Heart right ventricle (tissue), 16 donors: Measurements from ENCODE around the gene OCA2. TPM values are rescaled to one million over a fixed set of nuclear protein-coding genes. Genes with fewer than 3 reads are reported as not detected.

Source experiments
- ATAC-seq, 8 donors: fragments of 200-7000 bp; cut with Tn5 transposase; one replicate each; pipeline ENCODE4 v1.9.1; 2020; ENCODE audit warnings: mild to moderate bottlenecking in 8 of 8, moderate library complexity in 8 of 8, moderate number of reproducible peaks in 1 of 8
- DNase-seq, 2 donors: peaks; one replicate each; pipeline ENCODE4 v3.0.0-alpha.2; 2020
- H3K27ac ChIP-seq, 10 donors: fragments of 200-600 bp; sonication (generic) in 2 of 10; one replicate each; pipeline versions ENCODE4 v1.5.0 to v1.8.0; 2020 to 2022; ENCODE audit warnings: mild to moderate bottlenecking in 3 of 10
- H3K27me3 ChIP-seq, 7 donors: fragments of 200-600 bp; one replicate each; pipeline ENCODE4 v1.8.0; 2021 to 2022; ENCODE audit warnings: mild to moderate bottlenecking in 2 of 7
- H3K36me3 ChIP-seq, 9 donors: fragments of 200-600 bp; sonication (generic) in 1 of 9; one replicate each; pipeline versions ENCODE4 v1.5.0 to v1.8.0; 2020 to 2022; ENCODE audit warnings: mild to moderate bottlenecking in 2 of 9
- H3K4me1 ChIP-seq, 9 donors: fragments of 200-600 bp; sonication (generic) in 1 of 9; one replicate each; pipeline versions ENCODE4 v1.5.0 to v1.8.0; 2020 to 2022; ENCODE audit warnings: mild to moderate bottlenecking in 4 of 9
- H3K4me3 ChIP-seq, 10 donors: fragments of 200-600 bp; sonication (generic) in 2 of 10; one replicate each; pipeline versions ENCODE4 v1.5.0 to v1.8.0; 2020 to 2022; ENCODE audit warnings: mild to moderate bottlenecking in 7 of 10, moderate library complexity in 2 of 10
- H3K9me3 ChIP-seq, 11 donors: fragments of 200-600 bp in 10 of 11; sonication (generic) in 2 of 11; one replicate each; pipeline versions ENCODE4 v1.5.0 to v1.8.0; 2013 to 2022; ENCODE audit warnings: mild to moderate bottlenecking in 2 of 11, control low read depth in 1 of 11, moderate library complexity in 1 of 11
- CTCF ChIP-seq, 9 donors: fragments of 200-600 bp; sonication (generic) in 2 of 9; IDR thresholded peaks; one replicate each; pipeline versions ENCODE4 v1.5.0 to v1.8.0; 2021 to 2022; ENCODE audit warnings: antibody characterized with exemption in 9 of 9, mild to moderate bottlenecking in 5 of 9, moderate library complexity in 1 of 9
- WGBS, 2 donors: extraction: QIAGEN DNeasy Blood & Tissue Kit; methylation state at CpG; one replicate each; pipeline ENCODE4 v1.1.7; 2013; ENCODE audit warnings: inconsistent platforms in 1 of 2; 5-methylcytosine and 5-hydroxymethylcytosine counted together
- intact Hi-C, 10 donors: fragments of 100-400 bp; cut with DNase I; formaldehyde crosslinking; loops; one replicate each; pipeline versions ENCODE4 v1.11.1 to v1.14.2; 2022
- polyA plus RNA-seq, 2 donors: library from polyadenylated mRNA; stranded (reverse); fragments of 200-250 nt; gene quantifications; one replicate each; pipeline ENCODE4 v1.2.3, GENCODE V29; 2013
- total RNA-seq, 10 donors: library from RNA; stranded (reverse); fragmentation: NEBNext Ultra II Directional in 3 of 10; extraction: Animal tissue kit (Norgen Biotek cat#: 25700) in 3 of 10; gene quantifications; one replicate each; pipeline versions ENCODE4 v1.2.1 to v1.2.4, GENCODE V29; 2021 to 2023
- donor health status: Arrhythmogenic right ventricular cardiomyopathy.
- donor health status: ischemic (EF 13 %, LVEDD 7.1; RV severe dilation, severe dysfunction).
- donor health status: healthy with polysubstance abuse.
- donor health status: DM: no; HTN: yes; CAD: no.
- donor health status: DM: no; HTN: no; CAD: no.
- donor health status: ischemic (EF 25% LVEDD 6.9; RV normal size, moderate dysfunction).
- donor health status: ischemic (EF 25% LVEDD 5.7; RV mildly dilated, moderate dysfunction).
- donor health status: healthy.
- donor health status: DM: yes; HTN: yes; CAD: no.
- donor health status: Ischemic cardiomyopathy.
- donor health status: ischemic (EF 35%, LVEDD 5.7; RV mildly dilated, moderate dysfunction).
- donor health status: nonischemic (EF 11% LVEDD 7.7; RV severe dilation, severe dysfunction).
- donor health status: DM: yes; HTN: yes; CAD: no.
- donor health status: PGD.
- donor health status: ischemic (EF 29% LVEDD 5.4; RV normal size, mild dysfunction).
- donor health status: nonischemic (EF 23%, LVEDD 6.1; RV moderate dilation, normal function).

OCA2 gene
- total and polyA plus RNA-seq, 12 donors: 0.04 to 0.32 (median 0.17) TPM; not detected in 6

DNA sequence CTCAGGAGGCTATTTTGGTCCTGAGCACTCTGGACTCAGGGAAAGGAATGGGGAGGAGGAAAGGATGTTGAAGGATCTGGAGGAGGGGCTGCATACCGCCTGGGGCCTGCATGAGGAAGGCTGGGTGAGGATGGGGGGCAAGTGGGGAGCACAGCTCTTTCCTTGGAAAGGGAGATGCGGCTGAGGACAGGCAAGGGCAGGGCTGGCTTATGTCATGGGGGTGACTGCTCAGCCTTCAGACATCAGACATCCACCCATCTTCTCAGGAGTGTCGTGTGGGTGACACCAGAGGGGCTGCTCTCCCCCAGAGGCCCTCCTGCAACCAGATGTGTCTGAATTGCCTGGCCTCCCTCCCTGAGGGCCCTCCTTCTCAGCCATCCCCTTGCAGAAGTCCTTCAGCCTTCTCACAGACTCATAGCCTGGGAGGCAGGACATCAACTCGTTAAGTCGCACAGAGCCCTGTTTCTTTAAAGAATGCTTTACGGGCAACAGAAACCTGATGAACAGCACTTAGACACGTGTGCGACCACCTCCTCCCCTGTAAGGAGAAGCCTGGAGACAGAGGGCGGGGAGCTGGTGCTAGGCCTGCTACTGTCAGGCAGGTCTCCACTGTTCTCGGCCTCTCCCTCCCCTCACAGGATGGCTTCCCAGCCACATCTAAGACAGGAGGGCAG, 252.3 kb downstream of the OCA2 start:
- no peak for TF ChIP-seq CTCF (IDR thresholded peaks at IDR 0.05)
- peaks cover 0 to 31% (median 0%) of the 10 kb centered on the region in 11 donors for H3K9me3 ChIP-seq
- intact Hi-C loops: no loop called here
- H3K27me3 ChIP-seq: no peaks in the 10 kb centered on the region
- no peak for DNase-seq
- no peak for ATAC-seq
- H3K4me1 ChIP-seq: no peaks in the 10 kb centered on the region
- WGBS, 2 donors: 67 to 73% methylated on average over 10 of the region's 10 CpGs
- H3K36me3 ChIP-seq: no peaks in the 10 kb centered on the region
- no peak overlapping the region for H3K4me3 ChIP-seq
- H3K27ac ChIP-seq: no peak overlapping the region

GRCh38 chr15:27845535-27846369, 253.4 kb downstream of the OCA2 start:
- Histone ChIP-seq H3K27me3 (no peaks in the 10 kb centered on the region), H3K4me3 (no peak overlapping the region), H3K36me3 (no peaks in the 10 kb centered on the region), H3K9me3 (peaks cover 0 to 25% (median 0%) of the 10 kb centered on the region in 11 donors), H3K27ac (no peak overlapping the region), H3K4me1 (no peaks in the 10 kb centered on the region)
- 85 to 89% methylated on average over 21 of the region's 21 CpGs for WGBS, 2 donors
- TF ChIP-seq CTCF (IDR thresholded peaks at IDR 0.05): no peak
- ATAC-seq: no peak
- intact Hi-C loops: no loop called here
- DNase-seq: no peak

GRCh38 chr15:27844018-27844666, 255.0 kb downstream of the OCA2 start:
- intact Hi-C loops: no loop called here
- Histone ChIP-seq H3K9me3 (peaks cover 0 to 21% (median 0%) of the 10 kb centered on the region in 11 donors), H3K27ac (no peak overlapping the region), H3K27me3 (no peaks in the 10 kb centered on the region), H3K4me3 (no peak overlapping the region), H3K36me3 (no peaks in the 10 kb centered on the region), H3K4me1 (no peaks in the 10 kb centered on the region)
- no peak for DNase-seq
- TF ChIP-seq CTCF (IDR thresholded peaks at IDR 0.05): no peak
- ATAC-seq: no peak
- WGBS, 2 donors: 62 to 81% methylated on average over 13 of the region's 13 CpGs

- H3K36me3 ChIP-seq: no peaks in the 10 kb centered on the region
- no peak overlapping the region for H3K4me3 ChIP-seq
- intact Hi-C loops: no loop called here
- H3K27me3 ChIP-seq: peaks cover 0 to 6% (median 0%) of the 10 kb centered on the region in 7 donors
- H3K4me1 ChIP-seq: no peaks in the 10 kb centered on the region
- DNase-seq (no peak), ATAC-seq (no peak)
- 78 to 84% methylated on average over 3 of the region's 3 CpGs for WGBS, 2 donors
- H3K27ac ChIP-seq: no peak overlapping the region
- TF ChIP-seq CTCF (IDR thresholded peaks at IDR 0.05): no peak
- H3K9me3 ChIP-seq: peaks cover 0 to 13% (median 0%) of the 10 kb centered on the region in 11 donors
Observed at GRCh38 chr15:27843146-27843545, 256.0 kb downstream of the OCA2 start.
